GM19395 (cell line): ENCODE data around the gene ZKSCAN3.
A peak's percentile ranks its signal among the peaks of the same experiment; 100 is the strongest.
"Not testable (repeated sequence)": the region's sequence is repeated elsewhere in the genome, so short reads cannot be mapped to it uniquely, and the experiment has no call there.

ENCODE experiments used
- ATAC-seq: cut with Tn5 transposase; IDR thresholded peaks from one replicate; pipeline ENCODE4 v1.9.1; 2021; ENCODE audit warnings: mild to moderate bottlenecking, moderate library complexity; ENCODE audit not compliant: unreplicated experiment

Gene ZKSCAN3

GRCh38 chr6:28340310-28341095 is 9.2 kb upstream of the ZKSCAN3 start:
- no peak for ATAC-seq

GRCh38 chr6:28343898-28344677 is 5.7 kb upstream of the ZKSCAN3 start:
- no peak for ATAC-seq

GRCh38 chr6:28345201-28345600 is 4.5 kb upstream of the ZKSCAN3 start:
- no peak for ATAC-seq

GRCh38 chr6:28347119-28347518 is 2.6 kb upstream of the ZKSCAN3 start:
- ATAC-seq: no peak

GRCh38 chr6:28349344-28349891 is 329 bp upstream of the ZKSCAN3 start:
- ATAC-seq: peak; percentile 36

- ATAC-seq: no peak
These were observed 1.3 kb downstream of the ZKSCAN3 start for GRCh38 chr6:28351087-28351486.

- ATAC-seq: no peak
These were observed 1.8 kb downstream of the ZKSCAN3 start for GRCh38 chr6:28351493-28351925.

GRCh38 chr6:28353356-28353755 is 3.6 kb downstream of the ZKSCAN3 start:
- no peak for ATAC-seq

- no peak for ATAC-seq
These were observed 4.4 kb downstream of the ZKSCAN3 start for GRCh38 chr6:28353981-28354676.

- no peak for ATAC-seq
These were observed 5.2 kb downstream of the ZKSCAN3 start for GRCh38 chr6:28354688-28355554.

GRCh38 chr6:28355743-28356665 is 6.3 kb downstream of the ZKSCAN3 start:
- ATAC-seq: peak; percentile 81

GRCh38 chr6:28356666-28357020 is 6.9 kb downstream of the ZKSCAN3 start:
- no peak for ATAC-seq

GRCh38 chr6:28357036-28357435 is 7.3 kb downstream of the ZKSCAN3 start:
- ATAC-seq: no peak

- not testable (repeated sequence) for ATAC-seq
These were observed 9.8 kb downstream of the ZKSCAN3 start for GRCh38 chr6:28359562-28359961.

GRCh38 chr6:28360961-28361360 is 11.2 kb downstream of the ZKSCAN3 start:
- no peak for ATAC-seq

GRCh38 chr6:28365590-28365989 is 15.8 kb downstream of the ZKSCAN3 start:
- ATAC-seq: not testable (repeated sequence)

GRCh38 chr6:28368522-28368921 is 18.8 kb downstream of the ZKSCAN3 start:
- no peak for ATAC-seq

GRCh38 chr6:28369463-28369862 is 19.7 kb downstream of the ZKSCAN3 start:
- ATAC-seq: no peak

- ATAC-seq: no peak
These were observed 20.7 kb downstream of the ZKSCAN3 start for GRCh38 chr6:28370440-28370839.
